ENCODE measurements around the gene ERAL1. TPM values are rescaled to one million over a fixed set of nuclear protein-coding genes. Genes with fewer than 3 reads are reported as not detected.

Gene ERAL1
- total RNA-seq, 2 experiments from 2014 or later = 30.8 to 58.0 TPM

DNA sequence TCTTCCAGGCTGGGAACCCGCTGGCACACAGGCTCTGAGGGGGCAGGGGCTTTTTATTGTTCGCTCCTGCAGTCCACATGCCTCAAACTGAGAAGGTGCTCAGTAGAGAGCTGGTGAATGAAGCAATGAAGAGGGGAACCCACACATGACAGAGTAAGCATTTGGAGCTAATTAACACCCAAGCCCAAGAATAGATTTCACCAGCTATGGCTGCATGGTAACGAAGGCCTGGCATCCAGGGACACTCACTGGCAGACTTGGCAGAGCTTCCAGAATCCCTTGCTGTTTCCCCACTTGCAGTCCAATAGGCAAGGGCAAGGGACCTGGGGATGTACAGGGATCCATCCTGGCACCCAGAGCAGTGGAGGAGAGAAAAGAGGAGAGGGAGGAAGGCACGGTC lies 30.5 kb downstream of the ERAL1 start:
- POLR2A ChIA-PET = no interaction called here
- Histone ChIP-seq H3K27ac (ENCODE audit: low read depth, low read length, poor library complexity, severe bottlenecking) (no peak overlapping the region), H3K79me2 (ENCODE audit: insufficient read depth, low read depth, low read length) (no peaks in the 10 kb centered on the region), H3K4me3 (ENCODE audit: low read depth, low read length, poor library complexity, severe bottlenecking) (no peak overlapping the region), H2AFZ (ENCODE audit: low read length) (no peak overlapping the region), H4K20me1 (ENCODE audit: insufficient read depth, low read length) (no peaks in the 10 kb centered on the region), H3K36me3 (ENCODE audit: insufficient read depth, low read length) (peaks cover 38% of the 10 kb centered on the region), H3K4me1 (ENCODE audit: insufficient read depth, low read length, poor library complexity, severe bottlenecking) (peaks cover 20% of the 10 kb centered on the region), H3K4me2 (ENCODE audit: low read length) (no peak overlapping the region), H3K9me3 (ENCODE audit: low read length) (no peaks in the 10 kb centered on the region), H3K9me2 (ENCODE audit: insufficient read depth, low read length) (no peaks in the 10 kb centered on the region)
- CTCF ChIA-PET (ENCODE audit: unreplicated experiment) = no interaction called here
- TF ChIP-seq, protein P1, sequence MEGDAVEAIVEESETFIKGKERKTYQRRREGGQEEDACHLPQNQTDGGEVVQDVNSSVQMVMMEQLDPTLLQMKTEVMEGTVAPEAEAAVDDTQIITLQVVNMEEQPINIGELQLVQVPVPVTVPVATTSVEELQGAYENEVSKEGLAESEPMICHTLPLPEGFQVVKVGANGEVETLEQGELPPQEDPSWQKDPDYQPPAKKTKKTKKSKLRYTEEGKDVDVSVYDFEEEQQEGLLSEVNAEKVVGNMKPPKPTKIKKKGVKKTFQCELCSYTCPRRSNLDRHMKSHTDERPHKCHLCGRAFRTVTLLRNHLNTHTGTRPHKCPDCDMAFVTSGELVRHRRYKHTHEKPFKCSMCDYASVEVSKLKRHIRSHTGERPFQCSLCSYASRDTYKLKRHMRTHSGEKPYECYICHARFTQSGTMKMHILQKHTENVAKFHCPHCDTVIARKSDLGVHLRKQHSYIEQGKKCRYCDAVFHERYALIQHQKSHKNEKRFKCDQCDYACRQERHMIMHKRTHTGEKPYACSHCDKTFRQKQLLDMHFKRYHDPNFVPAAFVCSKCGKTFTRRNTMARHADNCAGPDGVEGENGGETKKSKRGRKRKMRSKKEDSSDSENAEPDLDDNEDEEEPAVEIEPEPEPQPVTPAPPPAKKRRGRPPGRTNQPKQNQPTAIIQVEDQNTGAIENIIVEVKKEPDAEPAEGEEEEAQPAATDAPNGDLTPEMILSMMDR (conservative IDR thresholded peaks at IDR 0.05; ENCODE audit: low read length) = no peak
- TF ChIP-seq EZH2phosphoT487 (IDR thresholded peaks at IDR 0.05; ENCODE audit: borderline replicate concordance, low read depth, low read length) = no peak
- no peak for DNase-seq (ENCODE audit: low spot score)
- intact Hi-C loops (cut with micrococcal nuclease; ENCODE audit: unreplicated experiment) = no loop called here
- BruUV-seq (replicated peaks) = no TSS peak

DNA sequence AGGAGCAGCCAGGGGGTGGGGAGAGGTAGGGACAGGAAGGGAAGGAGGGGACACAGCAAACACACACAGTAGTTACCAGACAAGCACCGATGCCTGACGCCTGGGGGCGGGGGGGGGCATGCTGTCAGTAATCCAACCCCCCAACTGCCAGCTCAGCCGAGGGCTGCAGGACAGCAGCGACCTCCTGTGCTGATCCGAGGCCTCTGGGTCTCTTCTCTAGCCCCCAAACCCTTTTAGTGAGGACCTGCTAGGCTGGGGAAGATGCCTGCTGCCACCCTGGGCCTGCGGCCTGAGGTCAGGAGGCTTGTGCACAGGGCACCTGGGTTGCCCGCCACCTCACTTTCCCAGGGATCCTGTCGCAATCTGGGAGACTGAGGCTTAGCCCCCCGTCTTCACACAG lies 31.1 kb downstream of the ERAL1 start:
- peaks cover 22% of the 10 kb centered on the region for H3K4me1 ChIP-seq (ENCODE audit: insufficient read depth, low read length, poor library complexity, severe bottlenecking)
- no peaks in the 10 kb centered on the region for H4K20me1 ChIP-seq (ENCODE audit: insufficient read depth, low read length)
- no peaks in the 10 kb centered on the region for H3K9me3 ChIP-seq (ENCODE audit: low read length)
- H2AFZ ChIP-seq (ENCODE audit: low read length) = no peak overlapping the region
- H3K4me2 ChIP-seq (ENCODE audit: low read length) = no peak overlapping the region
- no peaks in the 10 kb centered on the region for H3K9me2 ChIP-seq (ENCODE audit: insufficient read depth, low read length)
- H3K27ac ChIP-seq (ENCODE audit: low read depth, low read length, poor library complexity, severe bottlenecking) = no peak overlapping the region
- H3K4me3 ChIP-seq (ENCODE audit: low read depth, low read length, poor library complexity, severe bottlenecking) = no peak overlapping the region
- intact Hi-C loops (cut with micrococcal nuclease; ENCODE audit: unreplicated experiment) = no loop called here
- DNase-seq (ENCODE audit: low spot score) = no peak
- ChIA-PET CTCF (ENCODE audit: unreplicated experiment) (no interaction called here), POLR2A (interaction anchor here (0.5 kb wide), 1 partner anchor 940 kb away, joined by 3 read pairs; no protein-coding TSS in a partner anchor)
- H3K79me2 ChIP-seq (ENCODE audit: insufficient read depth, low read depth, low read length) = no peaks in the 10 kb centered on the region
- H3K36me3 ChIP-seq (ENCODE audit: insufficient read depth, low read length) = peaks cover 36% of the 10 kb centered on the region
- no TSS peak for BruUV-seq (replicated peaks)
- TF ChIP-seq, protein P1 (conservative IDR thresholded peaks at IDR 0.05; ENCODE audit: low read length) = no peak
- TF ChIP-seq EZH2phosphoT487 (IDR thresholded peaks at IDR 0.05; ENCODE audit: borderline replicate concordance, low read depth, low read length) = no peak

DNA sequence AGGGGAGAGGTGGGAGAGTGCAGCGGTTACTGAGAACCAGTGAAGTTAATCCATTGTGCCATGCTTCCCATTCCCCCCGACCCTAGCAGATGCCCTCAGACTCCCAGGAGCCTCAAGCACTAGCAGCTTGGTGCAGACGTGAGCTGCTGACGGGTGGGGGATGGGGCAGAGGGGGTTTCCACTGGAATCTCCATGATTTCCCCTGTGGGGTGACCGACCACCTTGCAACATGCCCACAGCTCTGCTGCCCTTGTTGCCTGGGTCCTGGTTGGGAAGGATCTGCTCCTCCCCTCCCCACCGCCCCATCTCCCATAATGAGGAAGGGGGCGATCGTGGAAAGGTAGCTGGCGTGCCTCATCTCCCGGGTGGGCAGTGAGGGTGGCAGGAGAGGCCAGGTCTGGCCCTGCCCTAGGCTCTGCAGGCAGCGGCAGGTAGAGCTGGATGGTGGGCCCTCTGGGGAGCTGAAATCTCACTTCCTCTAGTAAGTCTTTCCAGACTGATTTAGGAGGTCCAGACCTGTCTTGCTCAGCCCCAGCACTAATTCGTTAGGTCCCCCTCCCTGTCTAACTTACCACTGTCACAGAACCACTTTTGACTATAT lies 33.2 kb downstream of the ERAL1 start:
- intact Hi-C loops (cut with micrococcal nuclease; ENCODE audit: unreplicated experiment) = no loop called here
- peaks cover 13% of the 10 kb centered on the region; the same call in 1 of the 2 replicates for H3K79me2 ChIP-seq (ENCODE audit: insufficient read depth, low read depth, low read length)
- H3K27ac ChIP-seq (ENCODE audit: low read depth, low read length, poor library complexity, severe bottlenecking) = peak overlapping the region; percentile 26
- no peak for TF ChIP-seq EZH2phosphoT487 (IDR thresholded peaks at IDR 0.05; ENCODE audit: borderline replicate concordance, low read depth, low read length)
- TF ChIP-seq, protein P1 (conservative IDR thresholded peaks at IDR 0.05; ENCODE audit: low read length) = no peak
- H3K4me3 ChIP-seq (ENCODE audit: low read depth, low read length, poor library complexity, severe bottlenecking) = no peak overlapping the region
- CTCF ChIA-PET (ENCODE audit: unreplicated experiment) = no interaction called here
- peak; percentile 56 for DNase-seq (ENCODE audit: low spot score)
- H3K4me2 ChIP-seq (ENCODE audit: low read length) = peak overlapping the region; percentile 46
- H4K20me1 ChIP-seq (ENCODE audit: insufficient read depth, low read length) = no peaks in the 10 kb centered on the region
- H3K9me3 ChIP-seq (ENCODE audit: low read length) = no peaks in the 10 kb centered on the region
- H3K36me3 ChIP-seq (ENCODE audit: insufficient read depth, low read length) = peaks cover 30% of the 10 kb centered on the region
- no peaks in the 10 kb centered on the region for H3K9me2 ChIP-seq (ENCODE audit: insufficient read depth, low read length)
- peaks cover 43% of the 10 kb centered on the region for H3K4me1 ChIP-seq (ENCODE audit: insufficient read depth, low read length, poor library complexity, severe bottlenecking)
- POLR2A ChIA-PET = interaction anchor here (0.5 to 0.7 kb wide), 3 partner anchors 115 to 786 kb away, joined by 3 to 4 read pairs (median 3); no protein-coding TSS in a partner anchor
- H2AFZ ChIP-seq (ENCODE audit: low read length) = no peak overlapping the region
- no TSS peak for BruUV-seq (replicated peaks)

All from OCI-LY7 (cell line).